ENCODE measurements around the gene CXCR3. TPM values are rescaled to one million over a fixed set of nuclear protein-coding genes. Genes with fewer than 3 reads are reported as not detected.

The CXCR3 gene
- total RNA-seq, 1 donor from 2014 or later, result not detected

Other genes with a start within 250 kb of the CXCR3 start
- 65.6 and 117 TPM in 2 replicates for gene OGT, start 85.4 kb downstream of the CXCR3 start, total RNA-seq
- gene GCNA, start 40.1 kb downstream of the CXCR3 start, total RNA-seq, result 0.51 and 1.3 TPM in 2 replicates
- gene CXorf49, start 99.8 kb upstream of the CXCR3 start, total RNA-seq, result not detected in 2 replicates
- gene CXorf49B, start 144.8 kb upstream of the CXCR3 start, total RNA-seq, result not detected in 2 replicates

All from dermis microvascular lymphatic vessel endothelial cell (primary cell).